Mesenteric fat pad (tissue), 1 donor: ENCODE results near the gene LIX1L. TPM values are rescaled to one million over a fixed set of nuclear protein-coding genes. Genes with fewer than 3 reads are reported as not detected.

Experiments
- DNase-seq: peaks from one replicate; pipeline ENCODE4 v3.0.0-alpha.2; 2020; ENCODE audit warnings: low spot score
- long read RNA-seq: library from polyadenylated mRNA; unstranded; transcript quantifications from one replicate; pipeline ENCODE4 v2.0.0, GENCODE V29; 2020
- total RNA-seq: library from RNA; stranded (reverse); fragmentation: NEBNext Ultra II Directional; extraction: Animal tissue kit (Norgen Biotek cat#: 25700); gene quantifications from one replicate; pipeline ENCODE4 v1.2.1, GENCODE V29; 2021
- donor health status: DM: yes; HTN: yes; CAD: no.

LIX1L gene
- 26.6 TPM for total RNA-seq
- long read RNA-seq, partial matches to known transcripts: 0 of 11 reads
- long read RNA-seq, other reads (novel, unspliced or antisense): 8 of 11 reads

GRCh38 chr1:145957443-145958319 lies at the start of gene LIX1L:
TSS of gene LIX1L (minus strand) at chr1:145958017. CDS start at chr1:145957927, 90 bp downstream.
- peak; percentile 97 for DNase-seq

- no peak for DNase-seq
Observed at GRCh38 chr1:146001709-146002108, 43.9 kb upstream of the LIX1L start.

GRCh38 chr1:145999321-146000024 lies 41.7 kb upstream of the LIX1L start:
- no peak for DNase-seq

GRCh38 chr1:145997718-145998023 lies 39.9 kb upstream of the LIX1L start:
- DNase-seq: no peak

- no peak for DNase-seq
Observed at GRCh38 chr1:145997016-145997717, 39.4 kb upstream of the LIX1L start.

- peak; percentile 99 for DNase-seq
Observed at GRCh38 chr1:145996433-145997015, 38.7 kb upstream of the LIX1L start, which contains the start of gene TXNIP. TSS of gene TXNIP (minus strand) at chr1:145996579. CDS start at chr1:145996266, 313 bp downstream.

GRCh38 chr1:145995964-145996432 lies 38.2 kb upstream of the LIX1L start:
- no peak for DNase-seq

GRCh38 chr1:145995148-145995881 lies 37.5 kb upstream of the LIX1L start:
- DNase-seq: no peak

GRCh38 chr1:145994391-145995120 lies 36.7 kb upstream of the LIX1L start:
- no peak for DNase-seq

GRCh38 chr1:145993618-145994390 lies 36.0 kb upstream of the LIX1L start:
- DNase-seq: no peak

- DNase-seq: no peak
Observed at GRCh38 chr1:145992958-145993617, 35.3 kb upstream of the LIX1L start.

GRCh38 chr1:145992502-145992936 lies 34.7 kb upstream of the LIX1L start:
- no peak for DNase-seq

GRCh38 chr1:145991735-145992412 lies 34.1 kb upstream of the LIX1L start:
- no peak for DNase-seq

- no peak for DNase-seq
Observed at GRCh38 chr1:145990249-145990855, 32.5 kb upstream of the LIX1L start.

GRCh38 chr1:145988773-145989172 lies 31.0 kb upstream of the LIX1L start:
- no peak for DNase-seq

GRCh38 chr1:145987926-145988325 lies 30.1 kb upstream of the LIX1L start:
- no peak for DNase-seq

- DNase-seq: no peak
Observed at GRCh38 chr1:145986551-145986950, 28.7 kb upstream of the LIX1L start.
